Natural killer cell (primary cell): ENCODE results near the gene LAG3. TPM values are rescaled to one million over a fixed set of nuclear protein-coding genes. Genes with fewer than 3 reads are reported as not detected.
A peak's percentile ranks its signal among the peaks of the same experiment; 100 is the strongest.

ENCODE experiments used
- ATAC-seq, 3 donors: fragments of 150-1000 bp in 2 of 3; fragments of 200-7000 bp in 1 of 3; cut with Tn5 transposase; 1 replicate in 1 of 3; 2 replicates in 2 of 3; pipeline ENCODE4 v1.10.0; 2021; ENCODE audit warnings: mild to moderate bottlenecking in 2 of 3, moderate library complexity in 2 of 3
- DNase-seq, 2 donors: peaks; one replicate each; pipeline versions ENCODE4 v3.0.0 to v3.0.0-alpha.2; 2013 to 2021; ENCODE audit warnings: mixed read lengths in 1 of 2
- H3K27ac ChIP-seq: one replicate; pipeline ENCODE4 v1.5.1; 2013; ENCODE audit warnings: mild to moderate bottlenecking, low read length
- H3K27me3 ChIP-seq: one replicate; pipeline ENCODE4 v1.6.1; 2013; ENCODE audit warnings: low read length; ENCODE audit not compliant: control insufficient read depth, insufficient read depth
- H3K36me3 ChIP-seq: one replicate; pipeline ENCODE4 v1.6.1; 2013; ENCODE audit warnings: low read length; ENCODE audit not compliant: control insufficient read depth, insufficient read depth
- H3K4me1 ChIP-seq: one replicate; pipeline ENCODE4 v1.6.1; 2013; ENCODE audit warnings: low read length; ENCODE audit not compliant: control insufficient read depth, insufficient read depth
- H3K4me3 ChIP-seq: one replicate; pipeline ENCODE4 v1.5.1; 2013; ENCODE audit warnings: low read length
- H3K9me3 ChIP-seq: one replicate; pipeline ENCODE4 v1.6.1; 2013; ENCODE audit warnings: low read length; ENCODE audit not compliant: control insufficient read depth, insufficient read depth
- H3K27ac Mint-ChIP-seq, 2 donors: one replicate each; pipeline ENCODE4 v1.8.0; 2022; ENCODE audit warnings: mild to moderate bottlenecking in 2 of 2, mixed read lengths in 2 of 2, moderate library complexity in 1 of 2
- H3K27me3 Mint-ChIP-seq, 2 donors: one replicate each; pipeline ENCODE4 v1.8.0; 2022; ENCODE audit warnings: low read depth in 2 of 2, mixed read lengths in 2 of 2
- H3K36me3 Mint-ChIP-seq: one replicate; pipeline ENCODE4 v1.8.0; 2022; ENCODE audit warnings: mixed read lengths
- H3K4me1 Mint-ChIP-seq, 2 donors: one replicate each; pipeline ENCODE4 v1.8.0; 2022; ENCODE audit warnings: mixed read lengths in 2 of 2
- H3K4me3 Mint-ChIP-seq: one replicate; pipeline ENCODE4 v1.8.0; 2022; ENCODE audit warnings: mild to moderate bottlenecking, moderate library complexity, mixed read lengths
- H3K9me3 Mint-ChIP-seq, 2 donors: one replicate each; pipeline ENCODE4 v1.8.0; 2022; ENCODE audit warnings: mixed read lengths in 2 of 2
- CTCF ChIP-seq: fragments of 200-600 bp; IDR thresholded peaks from one replicate; pipeline ENCODE4 v1.8.0; 2022; ENCODE audit warnings: antibody characterized with exemption
- WGBS: methylation state at CpG from one replicate; pipeline ENCODE4 v1.1.7; 2013; ENCODE audit warnings: missing lambda C conversion rate; ENCODE audit not compliant: insufficient coverage; 5-methylcytosine and 5-hydroxymethylcytosine counted together
- intact Hi-C: fragments of 100-400 bp; cut with micrococcal nuclease; formaldehyde crosslinking; loops from one replicate; pipeline ENCODE4 v1.14.2; 2022
- total RNA-seq, 4 donors: library from RNA; stranded (reverse); fragments of 120-200 nt in 1 of 4; gene quantifications; one replicate each; pipeline versions ENCODE4 v1.2.3 to v1.2.4, GENCODE V29; 2013 to 2022

Gene LAG3
- total RNA-seq, 3 donors from 2014 or later (not counting 1 experiment from before 2014, with no cell fraction given), result 0.36 to 7.6 (median 0.78) TPM

GRCh38 chr12:6759741-6760140, 12.6 kb upstream of the LAG3 start:
- no peaks in the 10 kb centered on the region for H3K36me3 Mint-ChIP-seq
- H3K4me1 Mint-ChIP-seq, result peaks cover 7 to 9% of the 10 kb centered on the region in 2 donors
- TF ChIP-seq CTCF, result no peak
- 95% methylated on average over 5 of the region's 5 CpGs for WGBS
- H3K36me3 ChIP-seq, result no peaks in the 10 kb centered on the region
- H3K27me3 ChIP-seq, result no peaks in the 10 kb centered on the region
- H3K9me3 ChIP-seq, result no peaks in the 10 kb centered on the region
- H3K4me1 ChIP-seq, result peaks cover 9% of the 10 kb centered on the region
- no peak overlapping the region for H3K4me3 Mint-ChIP-seq
- no peak overlapping the region for H3K27ac Mint-ChIP-seq
- peaks cover 7 to 39% of the 10 kb centered on the region in 2 donors for H3K27me3 Mint-ChIP-seq
- H3K4me3 ChIP-seq, result no peak overlapping the region
- H3K27ac ChIP-seq, result no peak overlapping the region
- ATAC-seq (no peak), DNase-seq (no peak)
- H3K9me3 Mint-ChIP-seq, result no peaks in the 10 kb centered on the region
- intact Hi-C loops, result no loop called here

GRCh38 chr12:6763380-6763779, 8.9 kb upstream of the LAG3 start:
- peaks cover 34% of the 10 kb centered on the region for H3K4me1 ChIP-seq
- no peak overlapping the region for H3K4me3 ChIP-seq
- no peaks in the 10 kb centered on the region for H3K9me3 ChIP-seq
- Mint-ChIP-seq H3K4me1 (peaks cover 26 to 28% of the 10 kb centered on the region in 2 donors), H3K36me3 (no peaks in the 10 kb centered on the region), H3K9me3 (no peaks in the 10 kb centered on the region), H3K27me3 (peaks cover 29 to 47% of the 10 kb centered on the region in 2 donors), H3K27ac (no peak overlapping the region), H3K4me3 (no peak overlapping the region)
- TF ChIP-seq CTCF, result no peak
- DNase-seq (no peak), ATAC-seq (no peak)
- H3K27ac ChIP-seq, result no peak overlapping the region
- H3K27me3 ChIP-seq, result peaks cover 10% of the 10 kb centered on the region
- WGBS, result 91% methylated on average over 4 of the region's 4 CpGs
- intact Hi-C loops, result no loop called here
- no peaks in the 10 kb centered on the region for H3K36me3 ChIP-seq

DNA sequence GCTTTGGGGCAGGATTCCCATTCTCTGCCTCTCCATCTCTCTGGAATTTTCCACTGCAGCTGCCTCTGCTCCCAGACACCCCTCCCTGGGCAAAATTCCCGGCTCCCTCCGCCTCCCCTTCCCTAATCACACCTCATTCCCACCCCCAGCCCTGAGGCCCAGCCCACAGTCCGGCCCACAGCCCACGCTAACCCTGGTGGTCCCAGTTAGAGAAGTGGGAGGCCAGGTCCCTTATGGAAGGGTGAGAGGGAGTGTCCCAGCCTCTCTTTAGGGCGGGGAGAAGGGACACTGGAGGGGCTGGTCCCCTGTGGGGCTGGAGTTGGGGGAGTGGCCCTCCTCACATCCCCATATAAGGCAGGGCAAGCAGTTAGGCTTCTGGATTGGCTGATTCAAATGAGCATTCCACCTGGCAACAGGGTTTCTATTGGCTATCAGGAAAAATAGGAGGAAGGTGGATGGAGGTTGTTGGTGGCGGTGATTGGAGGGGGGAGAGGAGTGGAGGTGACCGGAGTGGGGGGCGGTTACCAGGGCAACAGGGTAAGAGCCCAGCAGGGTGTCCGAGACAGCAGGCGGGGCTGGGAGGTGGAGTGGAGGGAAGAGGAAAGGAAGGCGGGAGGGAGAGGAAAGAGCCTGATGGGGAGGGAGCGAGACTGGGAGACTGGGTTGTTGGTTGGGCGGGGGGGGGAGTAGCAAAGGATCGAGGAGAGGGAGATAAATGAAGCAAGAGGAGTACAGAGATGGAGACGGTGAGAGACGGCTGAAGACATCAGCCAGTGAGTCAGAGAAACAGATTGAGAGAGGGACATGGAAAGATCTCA, 8.1 kb upstream of the LAG3 start:
- H3K27me3 Mint-ChIP-seq, result peaks cover 33 to 49% of the 10 kb centered on the region in 2 donors
- ATAC-seq, result peak; percentile 85 to 90 (median 85)
- no peak overlapping the region for H3K27ac ChIP-seq
- intact Hi-C loops, result loop anchor here (1.0 kb wide), 1 partner anchor 11 kb away; the partner anchor contains the start of gene MLF2
- no peak for TF ChIP-seq CTCF
- peaks cover 10% of the 10 kb centered on the region for H3K27me3 ChIP-seq
- WGBS, result 7% methylated on average over 14 of the region's 16 CpGs
- peak overlapping the region; percentile 67 for H3K4me3 Mint-ChIP-seq
- H3K4me3 ChIP-seq, result no peak overlapping the region
- peaks cover 26 to 28% of the 10 kb centered on the region in 2 donors for H3K4me1 Mint-ChIP-seq
- H3K36me3 ChIP-seq, result no peaks in the 10 kb centered on the region
- no peaks in the 10 kb centered on the region for H3K9me3 Mint-ChIP-seq
- no peaks in the 10 kb centered on the region for H3K36me3 Mint-ChIP-seq
- peak; percentile 31 to 81 for DNase-seq
- peak overlapping the region in 1 of 2 donors; percentile 25 for H3K27ac Mint-ChIP-seq
- H3K9me3 ChIP-seq, result no peaks in the 10 kb centered on the region
- H3K4me1 ChIP-seq, result peaks cover 34% of the 10 kb centered on the region
